AG10803 (cell line): ENCODE data around the gene ZBTB12.
"Not testable (repeated sequence)": the region's sequence is repeated elsewhere in the genome, so short reads cannot be mapped to it uniquely, and the experiment has no call there.

Experiments used
- DNase-seq: peaks from one replicate; pipeline ENCODE4 v3.0.0; 2010; ENCODE audit warnings: low read depth
- H3K4me3 ChIP-seq: 2 replicates; pipeline ENCODE4 v1.5.1; 2011; ENCODE audit warnings: mild to moderate bottlenecking, low read length, control low read depth
- TF ChIP-seq, protein P1 (sequence below): conservative IDR thresholded peaks from 2 replicates; pipeline ENCODE4 v1.5.1; 2011; ENCODE audit warnings: mild to moderate bottlenecking, low read length, control low read depth, inconsistent platforms

The ZBTB12 gene

DNA sequence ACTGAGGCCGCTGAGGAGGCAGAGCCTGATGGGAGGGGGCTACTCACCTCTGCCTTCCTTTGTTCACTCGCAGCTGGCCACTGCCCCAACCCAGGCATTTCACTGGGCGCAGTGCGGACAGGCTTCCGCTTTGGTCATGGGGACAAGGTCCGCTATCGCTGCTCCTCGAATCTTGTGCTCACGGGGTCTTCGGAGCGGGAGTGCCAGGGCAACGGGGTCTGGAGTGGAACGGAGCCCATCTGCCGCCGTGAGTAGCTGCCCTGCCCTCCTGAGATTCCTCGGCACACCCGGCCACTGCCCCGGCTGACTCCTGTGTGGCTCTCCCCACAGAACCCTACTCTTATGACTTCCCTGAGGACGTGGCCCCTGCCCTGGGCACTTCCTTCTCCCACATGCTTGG is 31.7 kb upstream of the ZBTB12 start:
- no peak overlapping the region for H3K4me3 ChIP-seq
- DNase-seq: no peak
- TF ChIP-seq, protein P1, sequence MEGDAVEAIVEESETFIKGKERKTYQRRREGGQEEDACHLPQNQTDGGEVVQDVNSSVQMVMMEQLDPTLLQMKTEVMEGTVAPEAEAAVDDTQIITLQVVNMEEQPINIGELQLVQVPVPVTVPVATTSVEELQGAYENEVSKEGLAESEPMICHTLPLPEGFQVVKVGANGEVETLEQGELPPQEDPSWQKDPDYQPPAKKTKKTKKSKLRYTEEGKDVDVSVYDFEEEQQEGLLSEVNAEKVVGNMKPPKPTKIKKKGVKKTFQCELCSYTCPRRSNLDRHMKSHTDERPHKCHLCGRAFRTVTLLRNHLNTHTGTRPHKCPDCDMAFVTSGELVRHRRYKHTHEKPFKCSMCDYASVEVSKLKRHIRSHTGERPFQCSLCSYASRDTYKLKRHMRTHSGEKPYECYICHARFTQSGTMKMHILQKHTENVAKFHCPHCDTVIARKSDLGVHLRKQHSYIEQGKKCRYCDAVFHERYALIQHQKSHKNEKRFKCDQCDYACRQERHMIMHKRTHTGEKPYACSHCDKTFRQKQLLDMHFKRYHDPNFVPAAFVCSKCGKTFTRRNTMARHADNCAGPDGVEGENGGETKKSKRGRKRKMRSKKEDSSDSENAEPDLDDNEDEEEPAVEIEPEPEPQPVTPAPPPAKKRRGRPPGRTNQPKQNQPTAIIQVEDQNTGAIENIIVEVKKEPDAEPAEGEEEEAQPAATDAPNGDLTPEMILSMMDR: no peak

DNA sequence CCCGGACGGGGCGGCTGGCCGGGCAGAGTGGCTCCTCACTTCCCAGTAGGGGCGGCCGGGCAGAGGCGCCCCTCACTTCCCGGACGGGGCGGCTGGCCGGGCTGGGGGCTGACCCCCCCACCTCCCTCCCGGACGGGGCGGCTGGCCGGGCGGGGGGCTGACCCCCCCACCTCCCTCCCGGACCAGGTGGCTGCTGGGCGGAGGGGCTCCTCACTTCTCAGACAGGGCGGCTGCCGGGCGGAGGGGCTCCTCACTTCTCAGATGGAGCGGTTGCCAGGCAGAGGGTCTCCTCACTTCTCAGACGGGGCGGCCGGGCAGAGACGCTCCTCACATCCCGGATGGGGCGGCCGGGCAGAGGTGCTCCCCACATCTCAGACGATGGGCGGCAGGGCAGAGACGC is 30.3 kb upstream of the ZBTB12 start:
- DNase-seq: not testable (repeated sequence)

DNA sequence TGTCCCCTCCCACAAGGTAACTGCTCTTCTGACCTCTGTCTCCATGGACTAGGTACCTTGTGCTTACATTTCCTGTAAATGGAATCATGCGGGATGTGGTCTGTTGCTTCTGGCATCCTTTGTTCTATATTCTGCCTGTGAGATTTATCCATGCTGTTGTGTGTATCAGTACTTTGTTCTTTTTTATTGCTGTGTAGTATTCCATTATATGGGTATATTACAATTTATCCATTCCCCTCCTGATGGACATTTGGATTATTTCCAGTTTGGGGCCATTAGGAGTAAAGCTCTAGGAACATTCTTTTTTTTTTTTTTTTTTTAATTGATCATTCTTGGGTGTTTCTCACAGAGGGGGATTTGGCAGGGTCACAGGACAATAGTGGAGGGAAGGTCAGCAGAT is 29.1 kb upstream of the ZBTB12 start:
- no peak for DNase-seq
- TF ChIP-seq, protein P1: no peak
- H3K4me3 ChIP-seq: no peak overlapping the region

More for the DNA sequence above, 30.3 kb upstream of the ZBTB12 start:
- not testable (repeated sequence) for H3K4me3 ChIP-seq

DNA sequence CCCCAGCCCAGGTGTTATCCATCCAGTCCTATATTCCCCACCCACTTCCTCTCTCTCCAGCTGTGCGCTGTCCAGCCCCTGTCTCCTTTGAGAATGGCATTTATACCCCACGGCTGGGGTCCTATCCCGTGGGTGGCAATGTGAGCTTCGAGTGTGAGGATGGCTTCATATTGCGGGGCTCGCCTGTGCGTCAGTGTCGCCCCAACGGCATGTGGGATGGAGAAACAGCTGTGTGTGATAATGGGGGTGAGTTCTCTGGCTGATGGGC is 26.7 kb upstream of the ZBTB12 start:
- no peak overlapping the region for H3K4me3 ChIP-seq

DNA sequence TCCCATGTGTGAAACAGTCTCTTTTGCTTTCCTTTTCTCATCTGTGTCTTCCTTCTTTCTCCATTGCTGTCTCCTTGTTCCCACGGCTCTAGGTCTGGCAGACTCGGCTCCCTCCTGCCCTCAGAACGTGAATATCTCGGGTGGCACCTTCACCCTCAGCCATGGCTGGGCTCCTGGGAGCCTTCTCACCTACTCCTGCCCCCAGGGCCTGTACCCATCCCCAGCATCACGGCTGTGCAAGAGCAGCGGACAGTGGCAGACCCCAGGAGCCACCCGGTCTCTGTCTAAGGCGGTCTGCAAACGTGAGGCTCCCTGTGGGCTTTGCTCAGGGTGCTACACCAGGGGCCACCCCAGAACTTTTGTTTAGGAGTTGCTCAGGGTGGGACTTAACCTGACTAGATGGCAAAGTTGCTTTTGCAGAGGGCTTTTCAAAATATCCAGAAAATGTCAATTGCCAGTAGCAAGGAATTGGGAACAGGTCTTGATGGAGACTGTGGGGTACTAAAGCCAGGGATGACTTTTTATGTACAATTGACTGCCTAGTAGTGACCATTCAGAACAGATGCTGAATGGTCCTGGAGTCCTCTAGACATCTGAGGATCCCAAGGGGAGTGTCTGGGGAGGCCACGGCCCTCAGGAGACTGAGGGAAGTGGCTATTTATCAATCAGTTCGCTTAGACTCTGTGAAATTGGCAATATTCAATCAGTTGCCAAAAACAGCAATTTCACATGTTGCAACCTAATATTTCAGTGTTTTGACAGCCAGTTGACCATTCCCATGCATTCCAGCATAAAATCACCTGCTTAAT is 26.2 kb upstream of the ZBTB12 start:
- H3K4me3 ChIP-seq: no peak overlapping the region
- TF ChIP-seq, protein P1: no peak

More for the DNA sequence above, 26.7 kb upstream of the ZBTB12 start:
- TF ChIP-seq, protein P1: no peak
- DNase-seq: no peak

DNA sequence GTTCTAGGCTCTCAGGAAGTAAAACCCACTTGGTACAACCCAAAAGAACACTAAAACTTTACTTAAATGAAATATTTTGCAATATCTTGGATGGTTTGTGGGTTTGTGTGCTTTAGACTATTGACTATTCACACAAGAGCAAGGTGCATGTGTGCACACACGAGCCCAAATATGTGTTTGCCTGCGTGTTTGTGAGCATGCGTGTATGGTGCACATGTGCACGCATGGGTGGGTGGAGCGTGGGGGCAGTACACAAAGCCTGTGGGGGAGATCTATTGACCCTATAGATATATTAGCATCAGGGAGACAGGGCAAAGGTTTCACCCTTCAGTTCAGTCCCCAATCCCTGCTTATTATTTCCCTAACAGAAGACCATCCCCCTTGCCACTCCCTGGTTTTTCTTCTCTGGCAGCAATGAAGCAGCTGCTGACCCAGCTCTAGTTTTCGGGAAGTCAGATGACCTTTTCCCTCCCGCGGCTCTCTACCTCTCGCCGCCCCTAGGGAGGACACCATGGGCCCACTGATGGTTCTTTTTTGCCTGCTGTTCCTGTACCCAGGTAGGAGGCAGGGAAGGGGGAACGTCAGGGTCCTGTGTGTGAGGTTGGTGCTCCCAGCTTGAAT is 25.5 kb upstream of the ZBTB12 start, which contains the start of gene C2:
C2 (plus strand) TSS at position 476 of the 621 bp plus-strand sequence; CDS start at position 512, 36 bp downstream.
- TF ChIP-seq, protein P1: no peak
- no peak for DNase-seq
- no peak within 1 kb of the TSS for H3K4me3 ChIP-seq

More for the DNA sequence above, 26.2 kb upstream of the ZBTB12 start:
- no peak for DNase-seq

DNA sequence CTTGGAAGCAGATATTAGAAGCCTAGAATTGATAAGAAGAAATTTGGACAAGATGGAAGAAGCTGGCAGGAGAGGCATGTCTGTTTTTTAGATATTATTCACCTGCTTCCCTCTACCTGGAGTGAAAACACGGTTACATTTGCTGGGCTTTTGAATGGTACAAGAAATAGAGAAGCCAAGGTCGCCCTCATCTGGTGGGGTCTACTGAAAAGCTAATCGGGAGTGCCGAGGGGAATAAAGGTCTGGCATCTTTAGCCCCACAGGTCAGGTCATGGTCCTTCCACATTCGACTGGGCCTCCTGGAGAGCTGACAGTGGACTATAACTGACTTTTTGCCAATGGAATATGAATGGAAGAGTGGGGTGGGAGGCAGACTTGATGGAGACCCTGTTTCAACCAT is 21.1 kb upstream of the ZBTB12 start:
- H3K4me3 ChIP-seq: no peak overlapping the region
- no peak for DNase-seq
- TF ChIP-seq, protein P1: peak; percentile 21; the same call in 1 of the 2 replicates
